Tibial artery (tissue), 4 donors: ENCODE data around the gene PLAU.

Source experiments
- DNase-seq, 2 donors: peaks; one replicate each; pipeline ENCODE4 v3.0.0-alpha.2; 2019
- H3K27ac ChIP-seq, 2 donors: fragments of 200-600 bp; sonication (generic) in 1 of 2; 1 replicate in 1 of 2; 2 replicates in 1 of 2; pipeline ENCODE4 v1.5.1; 2018 to 2019; ENCODE audit warnings: mild to moderate bottlenecking in 1 of 2
- H3K27me3 ChIP-seq, 2 donors: fragments of 200-600 bp; sonication (generic) in 1 of 2; one replicate each; pipeline versions ENCODE4 v1.5.1 to v1.6.0; 2016 to 2019
- H3K36me3 ChIP-seq, 3 donors: fragments of 200-600 bp; sonication (generic) in 2 of 3; one replicate each; pipeline ENCODE4 v1.5.1; 2016 to 2019; ENCODE audit warnings: mild to moderate bottlenecking in 2 of 3
- H3K4me1 ChIP-seq, 4 donors: fragments of 200-600 bp; sonication (generic) in 2 of 4; 1 replicate in 3 of 4; 2 replicates in 1 of 4; pipeline ENCODE4 v1.5.1; 2016 to 2019
- H3K4me3 ChIP-seq, 2 donors: fragments of 200-600 bp; sonication (generic) in 1 of 2; 1 replicate in 1 of 2; 2 replicates in 1 of 2; pipeline ENCODE4 v1.5.1; 2018 to 2019; ENCODE audit warnings: mild to moderate bottlenecking in 2 of 2
- H3K9me3 ChIP-seq, 3 donors: fragments of 200-600 bp; sonication (generic) in 1 of 3; one replicate each; pipeline ENCODE4 v1.5.1; 2016 to 2019
- intact Hi-C: fragments of 100-400 bp; cut with DNase I; formaldehyde crosslinking; loops from one replicate; pipeline ENCODE4 v1.15.0; 2023; ENCODE audit warnings: low total_unique reads
- TF ChIP-seq, protein P1 (sequence below), 2 experiments: fragments of 200-600 bp in 1 of 2; fragments of 450-650 bp in 1 of 2; IDR thresholded peaks; one replicate each; pipeline ENCODE4 v1.5.1; 2017 to 2019; ENCODE audit warnings: antibody characterized with exemption in 2 of 2, mild to moderate bottlenecking in 1 of 2, moderate library complexity in 1 of 2

Gene PLAU

DNA sequence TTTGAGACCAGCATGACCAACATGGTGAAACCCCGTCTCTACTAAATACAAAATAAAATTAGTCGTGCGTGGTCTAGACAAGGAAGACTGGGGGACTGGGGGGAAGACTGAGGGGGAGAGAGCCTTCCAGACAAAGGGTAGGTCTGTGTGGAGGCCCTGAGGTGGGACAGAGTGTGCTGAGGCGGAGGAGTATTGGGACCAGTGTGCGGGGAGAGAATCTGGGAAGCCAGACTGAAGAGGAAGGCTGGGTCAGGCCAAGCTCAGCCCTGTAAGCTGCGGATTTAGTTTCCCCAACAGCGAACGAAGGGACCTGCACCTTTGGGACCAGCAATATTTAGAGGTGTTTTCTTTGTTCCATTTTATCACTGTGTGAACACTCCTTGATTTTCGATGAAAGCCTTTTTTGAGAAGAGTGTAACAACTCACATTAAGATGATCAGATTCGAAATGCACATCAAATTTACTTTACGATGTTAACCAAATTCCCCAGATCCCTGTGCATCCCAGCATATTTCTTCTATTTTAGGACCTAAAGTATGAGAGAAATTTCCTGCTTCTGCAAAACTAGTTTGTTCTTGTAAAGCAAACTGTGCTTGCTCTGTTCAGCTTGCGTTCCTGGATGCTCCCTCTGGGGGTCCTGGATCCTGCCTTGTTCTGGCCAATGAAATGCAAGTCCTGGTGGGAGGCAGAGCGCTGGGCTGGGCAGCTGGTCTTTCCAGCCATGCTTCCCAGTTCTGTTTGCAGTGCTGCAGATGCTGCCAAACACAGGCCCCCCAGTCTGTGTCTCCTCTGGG, 39.4 kb downstream of the PLAU start:
- intact Hi-C loops = loop anchor here (10.0 kb wide), 1 partner anchor 124 kb away; no protein-coding TSS in a partner anchor
- peak overlapping the region; percentile 60 for H3K27ac ChIP-seq

DNA sequence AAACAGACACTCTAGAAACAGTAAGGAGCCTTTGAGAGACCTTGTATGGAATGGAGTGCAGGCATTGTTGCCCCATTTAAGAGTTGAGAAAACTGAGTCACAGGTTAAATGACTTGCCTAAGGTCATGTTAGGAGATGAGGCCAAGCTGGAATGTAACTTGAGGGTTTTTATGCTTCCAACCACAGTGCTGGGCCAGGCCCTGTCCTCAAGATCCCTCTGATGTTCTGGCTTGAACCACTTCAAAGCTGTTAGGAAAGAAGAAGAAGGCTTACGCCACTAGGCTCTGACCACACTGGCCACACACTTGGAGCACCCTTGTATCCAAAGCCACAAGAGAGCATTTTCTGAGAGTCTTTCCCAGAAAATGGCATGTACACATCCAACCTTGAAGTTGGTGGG, 42.7 kb downstream of the PLAU start:
- Histone ChIP-seq H3K4me3 (no peak overlapping the region), H3K9me3 (no peaks in the 10 kb centered on the region), H3K27ac (no peak overlapping the region), H3K27me3 (no peaks in the 10 kb centered on the region), H3K4me1 (peaks cover 0 to 27% (median 19%) of the 10 kb centered on the region in 4 donors), H3K36me3 (no peaks in the 10 kb centered on the region)
- intact Hi-C loops = loop anchor here (10.0 kb wide), 1 partner anchor 121 kb away; no protein-coding TSS in a partner anchor
- DNase-seq = peak in 1 of 2 donors; percentile 41
- TF ChIP-seq, protein P1, sequence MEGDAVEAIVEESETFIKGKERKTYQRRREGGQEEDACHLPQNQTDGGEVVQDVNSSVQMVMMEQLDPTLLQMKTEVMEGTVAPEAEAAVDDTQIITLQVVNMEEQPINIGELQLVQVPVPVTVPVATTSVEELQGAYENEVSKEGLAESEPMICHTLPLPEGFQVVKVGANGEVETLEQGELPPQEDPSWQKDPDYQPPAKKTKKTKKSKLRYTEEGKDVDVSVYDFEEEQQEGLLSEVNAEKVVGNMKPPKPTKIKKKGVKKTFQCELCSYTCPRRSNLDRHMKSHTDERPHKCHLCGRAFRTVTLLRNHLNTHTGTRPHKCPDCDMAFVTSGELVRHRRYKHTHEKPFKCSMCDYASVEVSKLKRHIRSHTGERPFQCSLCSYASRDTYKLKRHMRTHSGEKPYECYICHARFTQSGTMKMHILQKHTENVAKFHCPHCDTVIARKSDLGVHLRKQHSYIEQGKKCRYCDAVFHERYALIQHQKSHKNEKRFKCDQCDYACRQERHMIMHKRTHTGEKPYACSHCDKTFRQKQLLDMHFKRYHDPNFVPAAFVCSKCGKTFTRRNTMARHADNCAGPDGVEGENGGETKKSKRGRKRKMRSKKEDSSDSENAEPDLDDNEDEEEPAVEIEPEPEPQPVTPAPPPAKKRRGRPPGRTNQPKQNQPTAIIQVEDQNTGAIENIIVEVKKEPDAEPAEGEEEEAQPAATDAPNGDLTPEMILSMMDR (IDR thresholded peaks at IDR 0.05) = no peak

More for the DNA sequence above, 39.4 kb downstream of the PLAU start:
- H3K9me3 ChIP-seq = no peaks in the 10 kb centered on the region
- no peaks in the 10 kb centered on the region for H3K36me3 ChIP-seq
- H3K4me1 ChIP-seq = peaks cover 0 to 18% (median 7%) of the 10 kb centered on the region in 4 donors
- H3K27me3 ChIP-seq = no peaks in the 10 kb centered on the region
- H3K4me3 ChIP-seq = no peak overlapping the region
- no peak for DNase-seq
- TF ChIP-seq, protein P1 (IDR thresholded peaks at IDR 0.05) = no peak

DNA sequence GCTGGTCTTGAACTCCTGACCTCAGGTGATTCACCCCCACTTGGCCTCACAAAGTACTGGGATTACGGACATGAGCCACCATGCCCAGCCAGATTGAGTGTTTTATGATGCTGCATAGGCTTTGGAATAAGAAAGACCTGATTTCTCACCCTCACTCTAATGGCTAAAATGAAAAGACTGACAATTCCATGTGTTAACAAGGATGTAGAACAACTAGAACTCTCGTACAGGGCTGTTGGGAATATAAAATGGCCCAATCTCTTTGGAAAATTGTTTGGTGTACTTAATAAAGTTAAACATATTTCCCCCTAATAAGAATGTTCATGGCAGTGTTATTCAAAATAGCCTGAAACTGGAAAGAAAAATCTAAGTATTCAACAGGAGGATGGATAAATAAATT, 43.8 kb downstream of the PLAU start:
- H3K9me3 ChIP-seq = no peaks in the 10 kb centered on the region
- H3K4me1 ChIP-seq = peaks cover 0 to 25% (median 19%) of the 10 kb centered on the region in 4 donors
- TF ChIP-seq, protein P1 (IDR thresholded peaks at IDR 0.05) = no peak
- intact Hi-C loops = loop anchor here (10.0 kb wide), 1 partner anchor 120 kb away; no protein-coding TSS in a partner anchor
- no peaks in the 10 kb centered on the region for H3K36me3 ChIP-seq
- no peaks in the 10 kb centered on the region for H3K27me3 ChIP-seq
- H3K27ac ChIP-seq = no peak overlapping the region
- DNase-seq = no peak
- H3K4me3 ChIP-seq = no peak overlapping the region

DNA sequence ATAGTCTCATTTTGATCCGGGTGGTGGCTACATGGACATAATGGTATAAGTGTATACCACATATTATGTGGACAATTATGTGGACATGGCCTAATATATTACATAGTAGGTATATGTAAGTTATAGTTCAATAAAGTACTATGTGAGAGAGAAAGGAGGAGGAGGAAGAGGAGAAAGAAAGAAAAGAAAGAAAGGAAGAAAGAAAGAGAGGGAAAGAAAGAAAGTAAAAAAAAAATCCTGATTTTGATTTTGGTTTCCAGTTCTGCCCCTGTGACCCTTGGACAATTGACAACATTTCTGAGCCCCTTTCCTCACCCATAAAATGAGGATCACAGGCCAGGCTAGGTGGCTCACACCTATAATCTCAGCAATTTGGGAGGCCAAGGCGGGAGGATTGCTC, 44.8 kb downstream of the PLAU start:
- Histone ChIP-seq H3K9me3 (no peaks in the 10 kb centered on the region), H3K27ac (peak overlapping the region in 1 of 2 donors; percentile 70), H3K4me3 (no peak overlapping the region), H3K4me1 (peaks cover 0 to 16% (median 13%) of the 10 kb centered on the region in 4 donors), H3K27me3 (no peaks in the 10 kb centered on the region), H3K36me3 (no peaks in the 10 kb centered on the region)
- intact Hi-C loops = loop anchor here (10.0 kb wide), 1 partner anchor 119 kb away; no protein-coding TSS in a partner anchor
- DNase-seq = no peak
- TF ChIP-seq, protein P1 (IDR thresholded peaks at IDR 0.05) = no peak

DNA sequence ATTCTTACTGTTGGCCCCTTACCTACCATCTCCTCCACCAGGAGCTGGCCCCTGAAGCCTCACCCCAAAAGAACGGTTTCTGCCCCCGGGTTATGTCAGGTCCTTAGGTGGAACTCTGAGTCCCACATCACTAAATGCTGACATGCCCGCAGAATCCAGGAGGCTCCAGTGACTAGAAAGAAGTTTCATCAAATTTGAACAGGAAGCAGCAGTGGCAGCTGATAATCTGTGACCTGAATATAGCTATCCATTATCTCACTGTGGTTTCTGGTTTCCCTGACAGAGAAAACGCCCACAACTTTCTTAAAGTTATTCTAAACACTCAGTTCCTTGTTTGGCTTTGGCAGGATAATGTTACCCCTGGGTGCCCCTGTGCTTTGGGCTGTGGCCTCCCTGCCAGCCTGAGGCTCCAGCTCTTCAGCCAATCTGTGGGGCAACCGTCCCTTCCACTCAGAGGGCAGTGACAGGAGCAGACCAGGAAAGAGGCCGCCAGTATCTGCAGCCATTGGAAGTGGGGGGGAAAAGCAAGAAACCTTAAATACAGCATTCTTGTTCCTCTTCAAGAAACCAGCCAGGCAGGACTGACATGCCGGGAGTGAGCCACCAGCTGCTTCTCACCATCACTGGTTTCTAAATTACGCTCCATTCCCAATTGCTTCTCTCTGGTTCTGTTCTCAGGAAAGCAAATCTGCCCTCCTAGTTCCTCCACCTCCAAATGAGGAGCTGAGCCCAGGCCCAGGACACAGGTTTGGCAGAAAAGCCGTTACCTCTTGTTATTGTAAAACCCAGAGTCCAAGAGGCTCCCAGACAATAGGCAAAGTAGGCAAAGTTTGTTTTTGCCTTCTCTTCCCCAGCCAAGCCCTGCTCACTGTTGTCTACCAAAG, 45.8 kb downstream of the PLAU start:
- Histone ChIP-seq H3K27me3 (no peaks in the 10 kb centered on the region), H3K4me1 (peaks cover 0 to 12% (median 10%) of the 10 kb centered on the region in 4 donors), H3K9me3 (no peaks in the 10 kb centered on the region), H3K4me3 (no peak overlapping the region), H3K36me3 (no peaks in the 10 kb centered on the region), H3K27ac (peak overlapping the region; percentile 70 to 73)
- intact Hi-C loops = loop anchor here (10.0 kb wide), 1 partner anchor 118 kb away; no protein-coding TSS in a partner anchor
- TF ChIP-seq, protein P1 (IDR thresholded peaks at IDR 0.05) = no peak
- peak in 1 of 2 donors; percentile 64 for DNase-seq
